GM21360 (cell line): ENCODE data around the gene B4GALT3.
"Not testable (repeated sequence)": the region's sequence is repeated elsewhere in the genome, so short reads cannot be mapped to it uniquely, and the experiment has no call there.

ENCODE experiments used
- ATAC-seq: cut with Tn5 transposase; IDR thresholded peaks from one replicate; pipeline ENCODE4 v1.9.1; 2021; ENCODE audit warnings: mild to moderate bottlenecking, moderate library complexity; ENCODE audit not compliant: unreplicated experiment

The B4GALT3 gene

GRCh38 chr1:161177112-161177935, at the start of gene B4GALT3:
TSS of gene B4GALT3 (minus strand) at chr1:161177507. CDS start at chr1:161176060, 1,447 bp downstream.
- peak; percentile 84 for ATAC-seq

GRCh38 chr1:161226759-161227158, 49.5 kb upstream of the B4GALT3 start:
- no peak for ATAC-seq

DNA sequence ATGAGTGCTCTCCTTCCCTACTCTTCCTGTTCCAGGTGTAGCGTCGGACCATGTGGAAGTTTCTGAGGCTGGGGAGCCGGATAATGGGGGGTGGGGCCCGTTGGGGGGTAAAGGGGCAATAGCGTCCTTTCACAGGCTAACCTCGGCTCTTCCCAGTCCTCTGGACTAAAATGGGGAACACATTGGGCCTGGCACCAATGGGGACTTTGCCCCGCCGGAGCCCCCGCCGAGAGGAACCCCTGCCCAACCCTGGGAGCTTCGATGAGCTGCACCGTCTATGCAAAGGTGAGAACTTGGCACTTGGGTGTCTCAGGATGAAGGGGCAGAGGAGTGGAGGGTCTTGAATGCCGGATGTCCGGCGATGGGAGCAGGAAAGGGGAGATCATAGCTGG, 49.0 kb upstream of the B4GALT3 start:
- no peak for ATAC-seq

DNA sequence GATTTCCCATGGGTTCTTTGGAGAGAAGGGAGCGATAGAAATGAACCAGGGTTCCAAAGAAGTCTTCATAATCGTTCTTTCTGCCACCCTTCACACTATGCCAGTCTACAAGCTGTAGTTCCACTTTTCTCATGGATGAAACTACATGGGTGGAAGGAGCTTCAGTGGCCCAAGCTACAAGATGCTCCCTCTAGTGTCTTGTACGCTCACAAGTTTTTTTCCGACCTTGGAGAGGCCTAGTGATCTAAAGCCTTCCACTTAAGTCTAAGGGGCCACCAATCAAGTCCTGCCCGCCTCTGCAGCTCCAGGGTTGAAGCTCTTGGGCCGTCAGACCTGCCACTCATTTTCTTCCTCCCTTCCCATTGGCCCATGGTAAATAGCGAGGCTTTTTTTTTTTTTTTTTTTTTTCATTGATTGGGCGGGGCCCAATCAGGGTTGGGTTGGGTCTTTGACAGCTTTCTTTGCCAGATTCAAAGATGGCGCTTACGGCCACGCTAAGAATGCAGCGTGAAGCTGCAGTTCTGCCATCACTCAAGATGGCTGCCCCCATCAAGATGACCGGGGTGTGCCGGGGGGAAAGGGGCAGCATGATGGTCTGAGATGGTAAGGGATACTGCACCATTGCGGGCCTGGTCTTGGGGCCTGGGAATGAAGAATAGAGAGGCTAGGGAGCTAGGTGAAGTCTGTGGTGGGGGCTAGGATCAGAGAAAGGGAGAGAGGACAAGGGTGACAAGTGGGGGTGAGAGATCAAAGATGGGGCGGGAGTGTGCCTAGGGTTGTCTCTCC, 48.4 kb upstream of the B4GALT3 start, which contains the start of gene TOMM40L:
Gene TOMM40L, plus strand, starts transcription at position 527 of the 786 bp plus-strand sequence. CDS start 430 bp downstream, outside the sequence.
- ATAC-seq, result peak; percentile 93

GRCh38 chr1:161225178-161225533, 47.8 kb upstream of the B4GALT3 start:
- no peak for ATAC-seq

GRCh38 chr1:161224695-161225087, 47.4 kb upstream of the B4GALT3 start:
- ATAC-seq, result not testable (repeated sequence)

DNA sequence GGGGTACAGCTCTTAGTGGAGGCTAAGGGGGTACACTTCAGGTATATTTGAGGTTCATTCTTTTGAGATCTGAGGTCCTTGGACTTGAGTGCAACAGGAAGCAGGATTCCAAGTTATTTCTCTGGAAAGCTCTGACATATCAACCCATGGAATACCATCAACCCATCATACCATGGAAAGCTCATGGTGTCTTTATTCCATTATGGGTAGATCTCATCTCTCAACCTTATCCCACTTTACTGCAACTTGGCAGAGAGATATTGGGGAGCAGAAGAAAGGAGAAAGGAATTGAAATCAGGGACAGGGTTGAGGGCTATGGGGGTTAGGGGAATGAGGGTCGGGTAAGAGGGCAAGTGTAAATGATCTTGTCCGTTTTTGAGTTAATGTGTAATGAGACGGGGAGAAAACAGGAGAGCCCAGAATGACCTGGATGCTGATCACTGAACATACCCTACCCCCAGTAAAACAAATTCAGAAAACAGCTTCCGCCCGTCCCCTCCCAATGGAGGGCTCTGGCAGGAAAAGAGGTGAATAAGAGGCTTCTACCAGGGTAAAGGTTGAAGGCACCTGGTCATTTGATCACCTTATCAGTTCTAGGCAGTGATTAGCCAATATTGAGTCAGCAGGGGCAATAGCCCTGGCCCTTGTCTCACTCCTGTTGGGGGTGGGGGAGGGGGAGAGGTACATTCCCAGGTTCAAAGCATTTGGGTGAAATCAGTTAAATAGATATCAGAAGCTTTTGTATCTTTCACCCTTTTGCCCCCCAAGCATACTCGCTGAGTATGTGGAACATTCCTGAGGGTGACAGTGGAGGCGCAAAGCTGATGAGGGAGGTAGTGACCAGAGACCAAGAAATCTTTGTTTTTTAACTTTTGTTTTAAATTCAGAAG, 46.7 kb upstream of the B4GALT3 start:
- no peak for ATAC-seq

- no peak for ATAC-seq
Measured at GRCh38 chr1:161222175-161223019, 45.1 kb upstream of the B4GALT3 start.

DNA sequence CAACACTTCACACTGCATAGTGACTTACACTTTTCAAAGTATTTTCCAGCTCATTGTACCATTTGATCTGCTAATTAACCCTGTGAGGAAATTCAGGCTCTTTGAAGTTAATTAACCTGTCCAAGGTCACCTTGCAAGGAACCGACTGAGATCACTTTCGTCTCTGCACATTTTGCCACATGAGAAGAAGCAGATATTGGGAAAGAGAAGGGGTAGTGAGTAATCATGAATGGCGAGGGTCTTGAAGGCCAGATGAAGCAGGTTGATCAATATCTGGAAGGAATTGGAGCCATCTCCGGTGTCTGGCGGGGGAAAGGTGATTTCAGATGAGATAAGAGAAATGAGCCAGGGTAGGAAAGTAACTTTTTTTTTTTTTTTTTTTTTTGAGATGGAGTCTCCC, 42.7 kb upstream of the B4GALT3 start:
- no peak for ATAC-seq

- ATAC-seq, result no peak
Measured at GRCh38 chr1:161219078-161219892, 42.0 kb upstream of the B4GALT3 start.

DNA sequence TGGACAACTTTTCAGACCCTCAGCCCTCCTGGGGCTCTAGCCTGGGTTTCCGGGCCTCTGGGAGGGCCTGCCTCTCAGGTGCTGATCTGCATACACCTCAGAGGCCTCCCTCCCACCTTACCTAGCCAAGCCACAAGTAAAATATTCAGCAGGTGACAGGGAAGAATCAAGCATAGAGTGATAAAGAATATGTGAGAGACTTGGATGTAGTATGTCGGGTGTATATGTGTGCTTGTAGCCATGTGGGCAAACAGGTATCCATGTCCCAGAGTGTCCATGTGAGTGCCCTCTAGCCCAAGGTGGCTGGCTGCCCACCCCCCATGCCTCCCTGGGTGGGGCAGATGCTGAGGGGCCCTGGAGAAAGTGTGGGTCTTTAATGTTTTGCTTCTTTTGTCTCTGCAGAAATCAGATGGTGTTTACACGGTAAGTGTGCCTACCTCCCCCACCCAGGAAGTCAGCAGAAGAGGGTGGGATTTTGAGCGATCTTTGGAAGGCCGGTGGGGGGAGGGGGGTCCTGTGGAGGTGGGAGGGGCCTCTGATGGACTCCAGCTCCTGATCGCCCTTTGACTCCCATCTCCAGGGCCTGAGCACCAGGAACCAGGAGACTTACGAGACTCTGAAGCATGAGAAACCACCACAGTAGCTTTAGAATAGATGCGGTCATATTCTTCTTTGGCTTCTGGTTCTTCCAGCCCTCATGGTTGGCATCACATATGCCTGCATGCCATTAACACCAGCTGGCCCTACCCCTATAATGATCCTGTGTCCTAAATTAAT, 41.2 kb upstream of the B4GALT3 start:
- no peak for ATAC-seq

DNA sequence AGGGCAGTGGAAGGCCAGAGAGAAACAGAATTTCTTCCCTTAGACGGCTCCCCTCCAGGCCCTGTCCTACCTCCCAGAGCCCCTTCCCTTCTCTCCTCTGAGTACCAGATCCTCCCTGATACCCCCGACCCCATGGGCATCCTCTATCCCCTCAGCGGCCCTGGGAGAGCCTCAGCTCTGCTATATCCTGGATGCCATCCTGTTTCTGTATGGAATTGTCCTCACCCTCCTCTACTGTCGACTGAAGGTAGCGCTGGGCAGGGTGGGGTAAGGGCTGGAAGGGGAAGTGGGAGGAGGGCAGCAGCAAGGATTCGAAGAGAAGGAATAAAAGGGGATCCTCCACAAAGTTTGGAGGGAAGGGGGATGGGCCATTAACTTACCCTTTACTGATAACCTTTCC, 40.5 kb upstream of the B4GALT3 start:
- no peak for ATAC-seq

DNA sequence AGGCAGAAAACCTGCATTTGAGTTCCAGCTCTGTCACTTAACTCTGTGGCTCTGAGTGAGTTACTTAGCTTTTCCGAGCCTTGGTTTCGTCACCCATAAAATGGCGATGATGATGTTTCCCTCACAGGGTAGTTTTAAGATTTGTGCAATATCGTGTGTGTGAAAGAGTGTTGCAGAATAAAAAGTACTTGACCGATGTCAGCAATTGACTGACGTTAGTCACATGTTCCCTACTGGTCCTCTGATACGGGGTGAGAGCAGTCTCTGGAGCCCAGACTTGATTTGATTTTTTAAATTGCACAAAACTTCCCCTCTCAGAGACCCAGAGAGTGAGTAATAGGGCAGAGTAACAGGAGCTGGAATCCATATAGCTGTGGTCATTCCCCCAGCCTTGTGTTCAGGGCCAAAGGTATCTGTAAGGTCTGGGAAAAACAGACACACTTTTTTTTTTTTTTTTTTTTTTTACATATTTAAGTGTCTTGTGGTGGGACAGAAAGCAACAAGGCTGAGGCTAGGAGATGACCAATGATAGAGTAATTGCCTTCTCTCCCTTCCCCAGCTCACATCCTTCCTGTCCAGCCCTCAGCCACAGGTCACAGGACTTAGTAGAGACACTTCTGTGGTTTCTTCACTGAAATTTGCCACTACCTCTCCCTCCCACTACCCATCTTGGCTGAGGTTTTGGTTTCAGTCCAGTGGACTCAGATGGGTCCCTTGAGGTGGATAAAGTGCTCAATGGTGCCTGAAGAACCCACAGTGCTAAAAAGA, 39.8 kb upstream of the B4GALT3 start:
- peak; percentile 75 for ATAC-seq

- ATAC-seq, result no peak
Measured at GRCh38 chr1:161215076-161215475, 37.8 kb upstream of the B4GALT3 start, which contains the start of gene FCER1G. TSS of gene FCER1G (plus strand) at chr1:161215295. CDS start at chr1:161215322, 27 bp downstream.

DNA sequence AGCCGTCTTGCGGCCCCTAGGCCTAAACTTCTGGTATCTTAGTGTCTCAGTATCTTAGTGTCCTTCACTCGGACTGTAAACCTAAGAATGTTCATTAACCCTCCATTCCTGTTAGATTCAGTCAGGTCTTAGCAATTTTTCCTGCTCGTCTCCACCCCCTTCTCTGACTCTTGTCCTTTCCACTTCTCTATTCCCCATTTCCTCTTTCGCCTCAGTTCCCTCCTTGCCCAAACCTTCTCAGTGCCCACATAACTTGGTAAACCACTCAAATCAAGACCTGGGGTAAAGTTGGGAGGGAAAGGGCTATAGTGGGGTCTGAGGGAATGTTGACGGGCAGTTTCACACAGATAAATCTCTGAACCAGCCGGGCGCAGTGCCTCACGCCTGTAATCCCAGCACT, 37.1 kb upstream of the B4GALT3 start:
- no peak for ATAC-seq

DNA sequence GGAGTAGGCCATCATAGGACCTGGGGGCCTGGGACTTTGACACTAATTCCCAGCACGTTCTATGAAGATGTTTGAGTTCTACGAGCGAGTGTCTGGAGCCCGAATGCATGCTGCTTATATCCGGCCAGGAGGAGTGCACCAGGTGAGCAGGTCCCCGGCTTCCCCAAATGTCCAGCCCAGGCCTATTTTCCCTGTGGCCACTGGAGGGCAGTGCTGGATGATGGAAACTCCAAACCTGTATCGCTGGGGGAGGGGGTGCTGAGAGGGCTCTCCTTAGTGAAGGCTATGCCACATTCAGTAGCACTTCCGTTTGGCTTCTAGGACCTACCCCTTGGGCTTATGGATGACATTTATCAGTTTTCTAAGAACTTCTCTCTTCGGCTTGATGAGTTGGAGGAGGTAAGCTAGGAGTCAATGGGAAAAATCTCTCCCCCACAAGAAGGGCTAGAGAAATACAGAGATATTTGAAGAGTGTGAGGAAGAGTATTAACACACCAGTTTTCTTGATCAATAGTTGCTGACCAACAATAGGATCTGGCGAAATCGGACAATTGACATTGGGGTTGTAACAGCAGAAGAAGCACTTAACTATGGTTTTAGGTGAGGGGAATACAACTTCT, 32.6 kb upstream of the B4GALT3 start:
- ATAC-seq, result peak; percentile 59

GRCh38 chr1:161207173-161207572, 29.9 kb upstream of the B4GALT3 start:
- ATAC-seq, result no peak
